Stimulated activated naive CD8-positive, alpha-beta T cell treated with anti-CD3 and anti-CD28 coated beads, Interleukin-15, Interleukin-2, amounts not matched to agents 100 ng/mL and 50 ng/mL, for 24 hours (primary cell): Measurements from ENCODE around the gene NSD1.

Experiments used
- H3K27ac Mint-ChIP-seq: one replicate; pipeline ENCODE4 v1.8.0; 2021; ENCODE audit warnings: mild to moderate bottlenecking, mixed read lengths
- H3K27me3 Mint-ChIP-seq: one replicate; pipeline ENCODE4 v1.8.0; 2021; ENCODE audit warnings: mixed read lengths
- H3K36me3 Mint-ChIP-seq: one replicate; pipeline ENCODE4 v1.8.0; 2021; ENCODE audit warnings: low read depth, mixed read lengths
- H3K4me1 Mint-ChIP-seq: one replicate; pipeline ENCODE4 v1.8.0; 2021; ENCODE audit warnings: low read depth, mixed read lengths
- H3K4me3 Mint-ChIP-seq: one replicate; pipeline ENCODE4 v1.8.0; 2021; ENCODE audit warnings: mild to moderate bottlenecking, mixed read lengths
- H3K9me3 Mint-ChIP-seq: one replicate; pipeline ENCODE4 v1.8.0; 2021; ENCODE audit warnings: mixed read lengths

Gene NSD1

DNA sequence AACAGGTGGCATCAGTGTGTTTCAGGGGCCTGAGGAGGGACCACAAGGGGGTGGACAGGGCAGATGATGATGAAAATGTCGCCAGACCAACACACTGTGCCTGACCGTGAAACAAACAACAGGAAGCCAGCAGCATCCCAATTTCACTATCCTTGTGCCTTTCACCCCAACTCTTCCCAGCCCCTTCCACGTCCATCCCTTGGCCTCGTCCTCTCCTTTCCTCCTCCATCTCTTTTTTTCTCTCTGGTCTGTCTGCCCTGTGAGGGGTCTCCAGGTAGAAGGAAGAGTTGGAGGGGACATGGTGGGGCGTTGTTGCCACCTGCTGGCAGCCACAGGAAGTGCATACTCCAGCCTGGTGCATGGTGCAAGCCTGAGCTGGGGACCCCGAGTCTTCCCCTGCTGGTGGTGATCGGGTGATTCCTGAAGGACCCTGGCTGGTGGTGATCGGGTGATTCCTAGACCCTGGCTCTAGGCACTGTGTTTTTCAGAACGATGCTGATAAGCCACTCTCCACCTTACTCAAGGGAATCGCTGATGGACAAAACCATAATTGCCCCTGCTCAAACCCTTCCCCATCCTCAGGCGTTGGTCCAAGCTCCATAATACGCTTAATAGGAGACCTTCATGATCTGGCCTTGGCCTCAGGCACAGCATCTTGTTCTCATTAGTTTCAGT is 21.7 kb upstream of the NSD1 start:
- H3K27me3 Mint-ChIP-seq = no peaks in the 10 kb centered on the region
- H3K9me3 Mint-ChIP-seq = no peaks in the 10 kb centered on the region
- H3K4me3 Mint-ChIP-seq = no peak overlapping the region
- peaks cover 14% of the 10 kb centered on the region for H3K4me1 Mint-ChIP-seq
- H3K27ac Mint-ChIP-seq = no peak overlapping the region
- H3K36me3 Mint-ChIP-seq = no peaks in the 10 kb centered on the region

DNA sequence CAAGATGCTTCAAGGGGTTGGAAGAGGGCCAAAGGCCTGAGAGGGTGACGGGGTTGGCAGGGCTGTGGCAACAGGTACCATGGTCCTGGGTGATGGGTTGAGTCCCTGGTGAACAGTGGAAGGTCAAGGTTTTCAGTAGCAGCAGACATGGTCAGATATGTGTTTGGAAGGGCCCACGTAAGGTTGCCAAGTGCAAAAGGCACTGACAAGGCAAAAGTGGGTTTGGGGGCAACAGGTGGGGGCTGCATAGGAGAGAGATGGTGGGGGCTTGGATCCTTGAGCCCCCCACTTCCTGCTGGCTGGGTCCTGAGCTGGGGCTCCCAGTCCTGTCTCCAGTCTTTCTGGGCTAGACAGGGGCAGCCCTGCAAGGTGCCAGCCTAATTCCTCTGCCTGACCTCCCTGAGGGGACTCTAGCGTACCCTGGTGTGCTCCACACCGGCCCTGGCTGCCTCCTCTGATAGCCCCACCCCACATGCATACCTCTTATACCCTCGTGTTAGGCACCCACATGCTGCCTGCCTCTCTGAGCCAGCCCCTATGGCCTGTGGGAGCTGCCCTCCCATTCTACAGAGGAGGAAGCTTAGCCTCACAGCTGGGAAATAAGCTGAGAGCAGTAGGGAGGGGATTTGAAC is 20.9 kb upstream of the NSD1 start:
- Mint-ChIP-seq H3K4me3 (no peak overlapping the region), H3K4me1 (peaks cover 19% of the 10 kb centered on the region), H3K9me3 (no peaks in the 10 kb centered on the region), H3K36me3 (no peaks in the 10 kb centered on the region), H3K27me3 (no peaks in the 10 kb centered on the region), H3K27ac (no peak overlapping the region)

DNA sequence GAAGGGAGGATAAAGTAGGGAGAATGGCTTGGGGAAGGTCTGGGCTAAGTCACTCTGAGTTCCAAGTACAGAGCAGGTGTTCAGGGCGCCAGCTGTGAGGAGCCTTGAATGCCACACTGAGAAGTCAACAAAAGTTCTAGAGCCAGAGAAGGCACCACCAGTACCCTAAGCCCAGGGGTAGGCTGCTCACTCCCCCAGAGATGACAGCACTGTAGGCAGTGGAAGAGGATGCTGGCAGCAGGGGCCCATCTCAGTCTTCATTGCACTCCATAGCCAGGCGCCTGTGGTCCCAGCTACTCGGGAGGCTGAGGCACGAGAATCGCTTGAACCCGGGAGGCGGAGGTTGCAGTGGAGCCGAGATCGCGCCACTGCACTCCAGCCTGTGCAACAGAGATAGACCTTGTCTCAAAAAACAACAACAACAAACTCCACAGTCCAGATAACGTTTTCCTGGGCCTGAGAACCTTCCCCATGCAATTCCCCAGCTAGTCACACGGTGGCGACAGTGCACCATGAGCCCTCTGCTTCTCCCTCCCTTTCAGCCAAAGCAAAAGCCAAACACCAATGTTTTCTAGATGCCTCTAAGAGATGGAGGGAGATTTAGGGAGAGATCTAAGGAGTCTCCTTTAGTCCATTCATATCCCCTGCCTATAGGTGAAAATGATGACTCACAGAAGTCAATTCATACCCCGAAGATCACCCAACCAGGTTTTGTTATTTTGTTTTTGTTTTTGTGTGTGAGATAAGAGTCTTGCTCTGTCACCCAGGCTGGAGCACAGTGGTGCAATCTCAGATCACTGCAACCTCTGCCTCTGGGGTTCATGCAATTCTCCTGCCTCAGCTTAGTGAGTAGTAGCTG is 19.8 kb upstream of the NSD1 start:
- Mint-ChIP-seq H3K9me3 (no peaks in the 10 kb centered on the region), H3K36me3 (no peaks in the 10 kb centered on the region), H3K27me3 (no peaks in the 10 kb centered on the region), H3K4me3 (no peak overlapping the region), H3K4me1 (peaks cover 19% of the 10 kb centered on the region), H3K27ac (no peak overlapping the region)

DNA sequence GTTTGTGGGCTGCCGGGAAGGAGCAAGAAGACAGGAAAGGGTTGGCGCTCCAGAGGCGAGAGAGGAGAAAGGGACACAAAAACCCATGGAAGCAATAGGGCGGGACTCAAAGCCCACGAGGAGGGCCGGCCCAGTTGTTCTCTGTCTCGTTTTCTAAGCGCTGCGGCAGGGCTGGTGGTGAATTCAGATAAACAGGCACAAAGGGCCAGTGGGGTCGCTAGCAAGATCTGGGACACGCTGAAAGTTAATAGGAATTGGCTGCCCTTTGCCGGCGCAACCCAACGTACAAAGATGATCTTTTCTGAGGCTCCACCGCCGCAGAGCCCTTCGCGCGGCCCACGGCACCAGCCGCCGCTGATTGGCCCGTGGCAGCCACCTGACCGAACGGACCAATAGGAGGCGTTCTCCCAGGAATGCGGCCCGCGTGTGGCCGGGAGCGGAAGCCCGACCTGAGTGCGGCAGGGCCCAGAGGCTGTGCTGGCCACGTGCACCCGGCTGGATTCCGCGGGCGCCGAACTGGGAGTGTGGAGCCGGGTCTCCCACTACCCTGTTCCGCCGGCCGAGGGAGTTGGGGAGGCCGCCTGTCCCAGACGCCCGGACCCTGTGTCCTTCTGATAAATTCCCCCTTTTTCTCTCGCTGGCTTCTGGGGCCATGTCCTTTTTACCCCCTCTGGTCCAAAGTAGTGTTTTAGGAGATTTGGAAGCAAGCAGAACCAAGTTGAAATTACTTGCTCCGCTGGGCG is 16.8 kb upstream of the NSD1 start:
- no peaks in the 10 kb centered on the region for H3K9me3 Mint-ChIP-seq
- H3K27me3 Mint-ChIP-seq = no peaks in the 10 kb centered on the region
- peak overlapping the region; percentile 94 for H3K27ac Mint-ChIP-seq
- H3K36me3 Mint-ChIP-seq = no peaks in the 10 kb centered on the region
- H3K4me3 Mint-ChIP-seq = peak overlapping the region; percentile 54
- peaks cover 19% of the 10 kb centered on the region for H3K4me1 Mint-ChIP-seq

DNA sequence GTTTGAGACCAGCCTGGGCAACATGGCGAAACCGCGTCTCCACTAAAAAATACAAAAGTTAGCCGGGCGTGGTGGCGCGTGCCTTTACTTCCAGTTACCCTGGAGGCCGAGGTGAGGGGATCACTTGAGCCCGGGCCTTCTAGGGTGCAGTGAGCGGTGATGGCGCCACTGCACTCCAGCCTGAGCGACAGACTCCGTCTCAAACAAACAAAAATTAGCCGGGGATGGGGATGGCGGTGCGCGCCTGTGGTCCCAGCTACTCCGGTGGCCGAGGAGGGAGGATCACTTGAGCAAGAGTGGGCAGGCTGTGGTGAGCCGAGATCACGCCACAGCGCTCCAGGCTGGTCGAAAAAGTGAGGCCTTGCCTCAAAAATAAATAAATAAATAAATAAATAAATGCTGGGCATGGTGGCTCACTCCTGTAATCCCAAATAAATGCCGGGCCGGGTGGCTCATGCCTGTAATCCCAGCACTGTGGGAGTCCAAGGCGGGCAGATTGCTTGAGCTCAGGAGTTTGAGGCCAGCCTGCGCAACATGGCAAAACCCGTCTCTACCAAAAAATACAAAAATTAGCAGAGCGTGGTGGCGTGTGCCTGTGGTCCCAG is 16.0 kb upstream of the NSD1 start:
- peak overlapping the region; percentile 94 for H3K27ac Mint-ChIP-seq
- H3K4me3 Mint-ChIP-seq = no peak overlapping the region
- no peaks in the 10 kb centered on the region for H3K9me3 Mint-ChIP-seq
- peaks cover 19% of the 10 kb centered on the region for H3K4me1 Mint-ChIP-seq
- no peaks in the 10 kb centered on the region for H3K27me3 Mint-ChIP-seq
- no peaks in the 10 kb centered on the region for H3K36me3 Mint-ChIP-seq

DNA sequence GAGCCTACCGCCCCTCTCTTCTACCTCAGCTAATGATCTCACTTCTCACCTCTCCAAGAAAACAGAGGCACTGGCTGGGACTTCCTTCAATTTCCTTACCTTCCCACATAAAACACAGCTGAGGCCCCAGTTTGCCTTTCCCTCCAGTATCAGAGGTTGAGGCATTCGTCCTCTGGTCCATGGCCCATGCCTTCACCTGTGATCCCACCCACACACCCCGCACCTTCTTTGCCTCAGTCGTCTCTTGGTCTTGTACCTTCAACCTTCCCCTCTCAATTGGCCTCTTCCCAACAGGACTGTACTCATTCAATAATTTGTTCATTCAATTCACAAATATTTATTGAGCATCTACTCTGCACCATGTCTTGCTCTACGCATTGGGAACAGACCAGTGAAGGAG is 11.0 kb upstream of the NSD1 start:
- Mint-ChIP-seq H3K36me3 (no peaks in the 10 kb centered on the region), H3K4me1 (no peaks in the 10 kb centered on the region), H3K9me3 (no peaks in the 10 kb centered on the region), H3K27me3 (no peaks in the 10 kb centered on the region), H3K27ac (no peak overlapping the region), H3K4me3 (no peak overlapping the region)

DNA sequence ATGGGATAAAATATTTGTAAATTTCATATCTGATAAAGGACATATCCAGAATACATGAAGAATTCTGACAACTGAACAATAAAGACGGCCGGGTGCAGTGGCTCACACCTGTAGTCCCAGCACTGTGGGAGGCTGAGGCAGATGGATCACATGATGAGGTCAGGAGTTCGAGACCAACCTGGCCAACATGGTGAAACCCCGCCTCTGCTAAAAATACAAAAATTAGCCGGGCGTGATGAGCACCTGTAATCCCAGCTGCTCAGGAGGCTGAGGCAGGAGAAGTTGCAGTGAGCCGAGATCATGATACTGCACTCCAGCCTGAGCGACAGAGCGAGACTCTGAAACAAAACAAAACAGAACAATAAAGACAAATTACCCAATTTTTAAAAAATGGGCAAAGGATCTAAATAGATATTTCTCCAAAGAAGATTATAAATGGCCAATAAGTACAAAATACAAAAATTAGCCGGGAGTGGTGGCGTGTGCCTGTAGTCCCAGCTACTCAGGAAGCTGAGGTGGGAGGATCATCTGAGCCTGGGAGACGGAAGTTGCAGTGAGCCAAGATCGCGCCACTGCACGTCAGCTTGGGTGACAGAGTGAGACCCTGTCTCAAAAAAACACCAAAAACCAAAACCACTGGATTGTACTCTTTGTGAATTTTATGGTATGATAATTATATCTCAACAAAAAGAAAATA is 9.6 kb upstream of the NSD1 start:
- H3K27me3 Mint-ChIP-seq = no peaks in the 10 kb centered on the region
- no peak overlapping the region for H3K27ac Mint-ChIP-seq
- peaks cover 10% of the 10 kb centered on the region for H3K4me1 Mint-ChIP-seq
- no peak overlapping the region for H3K4me3 Mint-ChIP-seq
- no peaks in the 10 kb centered on the region for H3K36me3 Mint-ChIP-seq
- H3K9me3 Mint-ChIP-seq = no peaks in the 10 kb centered on the region

DNA sequence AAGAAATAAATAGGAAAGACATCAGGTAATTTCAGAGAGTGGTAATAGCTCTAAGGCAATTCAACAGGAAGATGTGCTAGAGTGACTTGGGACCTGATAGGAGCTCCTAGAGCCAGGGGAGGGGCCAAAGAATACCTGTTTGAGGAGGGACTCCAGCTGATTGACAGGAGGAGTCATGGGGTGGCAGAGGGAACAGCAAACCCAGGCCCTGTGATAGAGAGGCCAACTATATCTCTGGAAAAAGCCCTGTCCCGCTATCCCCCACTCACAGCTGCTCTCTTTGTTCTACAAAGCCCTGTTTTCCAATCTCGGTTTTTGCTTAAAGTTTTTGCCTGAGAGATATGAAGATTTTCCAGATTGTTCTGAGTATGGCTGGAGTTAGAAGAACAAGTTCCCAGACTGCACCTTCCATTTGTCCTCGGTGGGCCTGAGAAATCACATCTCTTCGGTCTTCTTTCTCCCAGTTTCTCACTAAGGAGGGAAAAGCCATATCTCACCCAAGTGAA is 9.0 kb upstream of the NSD1 start:
- Mint-ChIP-seq H3K4me3 (no peak overlapping the region), H3K4me1 (peaks cover 16% of the 10 kb centered on the region), H3K27ac (no peak overlapping the region), H3K36me3 (no peaks in the 10 kb centered on the region), H3K27me3 (no peaks in the 10 kb centered on the region), H3K9me3 (no peaks in the 10 kb centered on the region)

DNA sequence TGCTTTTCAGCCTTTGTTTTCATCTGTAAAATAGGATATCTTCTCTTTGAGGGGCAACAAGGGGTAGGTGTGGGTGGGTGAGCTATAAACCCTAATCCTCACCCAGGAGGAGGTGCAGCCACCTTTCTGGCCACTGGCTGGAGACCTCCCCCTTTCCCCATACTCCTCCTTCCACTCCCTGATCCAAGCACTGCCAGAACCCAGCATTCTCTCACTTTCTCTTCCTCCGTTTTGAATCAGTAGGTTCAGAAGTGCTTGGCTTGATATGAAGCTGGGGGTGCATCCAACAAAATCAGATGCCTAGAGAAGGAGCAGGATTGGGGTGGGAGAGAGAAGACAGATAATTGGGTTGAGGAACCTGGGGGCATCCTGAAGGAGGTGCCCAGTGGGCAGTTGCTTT is 6.8 kb upstream of the NSD1 start:
- Mint-ChIP-seq H3K36me3 (no peaks in the 10 kb centered on the region), H3K27me3 (no peaks in the 10 kb centered on the region), H3K4me3 (no peak overlapping the region), H3K4me1 (peaks cover 20% of the 10 kb centered on the region), H3K9me3 (no peaks in the 10 kb centered on the region), H3K27ac (no peak overlapping the region)

DNA sequence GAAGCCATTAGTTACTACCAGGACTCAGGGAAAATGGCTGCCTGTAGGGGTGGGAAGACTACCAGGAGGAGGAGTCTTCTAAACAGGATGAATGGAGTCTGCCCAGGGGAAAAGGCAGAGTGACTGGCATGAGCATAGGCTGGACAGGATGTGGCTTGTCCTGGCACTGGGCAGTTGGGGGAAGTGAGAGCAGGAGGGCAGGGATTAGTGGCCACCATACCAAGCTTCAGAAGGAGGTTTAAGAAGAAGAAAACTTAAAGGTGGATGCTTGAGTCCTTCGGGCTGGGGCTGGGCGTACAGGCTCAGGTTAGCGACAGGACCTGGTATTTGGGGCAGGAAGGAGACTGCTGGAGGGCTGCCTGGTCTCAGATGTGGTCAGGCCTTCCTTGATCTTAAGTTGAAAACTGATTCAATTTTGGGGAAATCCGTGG is 5.0 kb upstream of the NSD1 start:
- Mint-ChIP-seq H3K9me3 (no peaks in the 10 kb centered on the region), H3K4me1 (peaks cover 20% of the 10 kb centered on the region), H3K36me3 (no peaks in the 10 kb centered on the region), H3K4me3 (no peak overlapping the region), H3K27ac (peak overlapping the region; percentile 51), H3K27me3 (no peaks in the 10 kb centered on the region)

DNA sequence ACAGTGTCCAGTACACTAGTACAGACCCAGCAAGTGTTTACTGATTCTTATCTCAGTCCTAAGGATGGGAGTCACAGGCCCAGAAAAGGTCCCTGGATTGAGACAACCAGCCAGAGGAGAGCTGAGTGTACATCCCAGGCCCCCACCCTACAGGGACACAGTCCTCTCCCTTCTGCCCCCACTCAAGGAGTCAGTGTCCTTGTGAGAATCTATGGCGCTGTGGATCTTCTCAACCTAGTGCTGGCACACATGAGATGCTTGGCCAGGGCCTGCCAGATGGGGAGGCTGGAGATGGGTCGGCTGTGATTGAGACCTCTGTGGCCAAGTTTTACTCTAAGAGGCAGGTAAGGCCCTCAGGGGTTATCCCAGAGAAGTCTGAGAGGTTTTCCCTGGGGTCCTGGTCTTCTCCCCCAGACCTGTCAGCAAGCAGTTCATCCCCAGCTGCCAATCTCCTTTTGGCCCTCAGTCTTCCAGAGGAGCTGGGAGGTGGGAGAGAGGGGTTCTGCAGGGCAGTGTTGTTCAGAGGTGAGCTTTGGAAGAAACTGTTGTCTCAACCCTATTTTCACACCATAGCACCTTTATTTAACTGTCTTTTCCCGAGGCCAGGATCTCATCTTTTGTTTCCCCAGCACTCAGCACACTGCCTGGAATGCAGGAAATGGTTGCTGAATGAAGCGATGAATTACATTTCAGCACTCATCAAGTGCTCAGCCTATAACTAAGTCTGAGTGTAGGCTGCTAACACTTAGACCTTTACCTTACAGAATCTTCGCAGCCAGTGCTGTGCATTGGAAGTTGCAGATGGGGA is 3.2 kb upstream of the NSD1 start:
- Mint-ChIP-seq H3K27ac (no peak overlapping the region), H3K36me3 (peaks cover 3% of the 10 kb centered on the region), H3K27me3 (no peaks in the 10 kb centered on the region), H3K4me1 (peaks cover 27% of the 10 kb centered on the region), H3K9me3 (no peaks in the 10 kb centered on the region), H3K4me3 (no peak overlapping the region)

DNA sequence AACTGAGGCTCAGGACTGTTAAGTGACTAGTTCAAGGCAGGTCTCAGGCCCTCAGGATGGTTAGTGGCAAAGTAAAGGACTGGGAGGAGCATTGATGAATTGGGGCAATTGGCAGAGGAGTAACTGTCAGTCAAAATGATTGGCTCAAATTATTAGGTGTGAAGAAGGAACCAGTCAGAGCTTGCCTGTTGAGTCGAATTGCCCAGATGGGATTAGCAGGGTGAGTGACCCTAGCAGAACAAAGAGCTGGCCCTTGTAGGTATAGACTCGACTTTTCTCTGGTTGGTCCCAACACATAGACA is 2.6 kb upstream of the NSD1 start:
- H3K4me1 Mint-ChIP-seq = peaks cover 32% of the 10 kb centered on the region
- no peaks in the 10 kb centered on the region for H3K27me3 Mint-ChIP-seq
- H3K27ac Mint-ChIP-seq = no peak overlapping the region
- peaks cover 8% of the 10 kb centered on the region for H3K36me3 Mint-ChIP-seq
- H3K9me3 Mint-ChIP-seq = no peaks in the 10 kb centered on the region
- H3K4me3 Mint-ChIP-seq = no peak overlapping the region

DNA sequence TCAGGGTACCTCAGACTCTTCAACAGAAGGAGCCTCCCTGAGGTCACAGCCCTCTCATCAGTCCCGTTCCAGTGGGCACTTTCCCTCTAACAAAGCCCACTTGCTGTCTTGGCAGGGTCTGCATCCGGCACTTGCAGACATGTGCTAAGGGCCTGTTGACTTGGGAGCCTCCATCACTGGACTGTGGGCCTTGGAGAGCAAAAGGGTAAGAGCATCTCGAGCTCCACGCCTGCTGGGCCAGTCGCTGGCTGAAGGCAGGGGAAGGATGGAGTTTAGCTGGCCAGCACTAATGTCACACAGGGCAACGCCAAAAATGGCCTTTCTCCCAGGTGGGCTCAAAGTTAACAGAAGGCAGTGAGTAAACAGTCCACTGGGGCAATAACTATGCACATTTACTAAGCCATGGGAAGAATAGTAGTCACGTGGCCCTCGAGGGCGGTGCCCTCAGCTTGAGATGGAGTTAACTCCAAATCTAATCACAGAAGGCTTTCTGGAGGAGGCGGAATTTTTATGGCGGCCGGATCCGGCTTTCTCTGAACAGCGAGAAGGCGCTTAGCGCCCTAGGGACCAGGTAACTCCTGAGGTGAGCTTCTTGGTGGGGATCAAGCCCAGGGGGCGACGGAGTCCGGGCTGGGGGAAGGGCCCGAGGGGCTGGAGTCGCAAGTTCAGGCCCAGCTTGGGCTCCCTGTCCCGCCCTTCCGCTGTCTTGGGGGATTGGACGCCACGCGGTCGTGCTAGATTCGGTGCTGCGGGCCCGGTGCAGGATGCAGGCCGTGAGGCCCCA is 2.0 kb upstream of the NSD1 start:
- H3K27ac Mint-ChIP-seq = no peak overlapping the region
- no peaks in the 10 kb centered on the region for H3K27me3 Mint-ChIP-seq
- peaks cover 13% of the 10 kb centered on the region for H3K36me3 Mint-ChIP-seq
- H3K4me3 Mint-ChIP-seq = peak overlapping the region; percentile 23
- peaks cover 38% of the 10 kb centered on the region for H3K4me1 Mint-ChIP-seq
- no peaks in the 10 kb centered on the region for H3K9me3 Mint-ChIP-seq
